Skeletal muscle satellite cell (primary cell): Measurements from ENCODE around the gene ZNF746. TPM values are rescaled to one million over a fixed set of nuclear protein-coding genes. Genes with fewer than 3 reads are reported as not detected.

ENCODE experiments used
- H3K27me3 ChIP-seq: 2 replicates; pipeline ENCODE4 v1.7.0; 2013; ENCODE audit warnings: low read length; ENCODE audit not compliant: control insufficient read depth, insufficient read depth
- H3K36me3 ChIP-seq: 2 replicates; pipeline ENCODE4 v1.7.0; 2013; ENCODE audit warnings: mild to moderate bottlenecking, control low read depth, low read length; ENCODE audit not compliant: insufficient read depth
- H3K4me1 ChIP-seq: 2 replicates; pipeline ENCODE4 v1.7.0; 2013; ENCODE audit warnings: low read length; ENCODE audit not compliant: control insufficient read depth, insufficient read depth
- H3K4me2 ChIP-seq: 2 replicates; pipeline ENCODE4 v1.7.0; 2013; ENCODE audit warnings: mild to moderate bottlenecking, low read length
- H3K4me3 ChIP-seq: 2 replicates; pipeline ENCODE4 v1.7.0; 2013; ENCODE audit warnings: low read length
- H3K9ac ChIP-seq: 2 replicates; pipeline ENCODE4 v1.7.0; 2013; ENCODE audit warnings: mild to moderate bottlenecking, low read depth, low read length, moderate library complexity
- H3K9me3 ChIP-seq: replicated peaks from 2 replicates; pipeline ENCODE4 v1.7.0; 2013; ENCODE audit warnings: mild to moderate bottlenecking, control low read depth, low read length
- total RNA-seq: library from RNA; depleted of rRNA; stranded (reverse); fragments of >200 nt; gene quantifications from 2 replicates; pipeline ENCODE4 v1.2.3, GENCODE V29; 2012; rRNA removed

ZNF746 gene
- 17.5 and 20.3 TPM in 2 replicates for total RNA-seq

DNA sequence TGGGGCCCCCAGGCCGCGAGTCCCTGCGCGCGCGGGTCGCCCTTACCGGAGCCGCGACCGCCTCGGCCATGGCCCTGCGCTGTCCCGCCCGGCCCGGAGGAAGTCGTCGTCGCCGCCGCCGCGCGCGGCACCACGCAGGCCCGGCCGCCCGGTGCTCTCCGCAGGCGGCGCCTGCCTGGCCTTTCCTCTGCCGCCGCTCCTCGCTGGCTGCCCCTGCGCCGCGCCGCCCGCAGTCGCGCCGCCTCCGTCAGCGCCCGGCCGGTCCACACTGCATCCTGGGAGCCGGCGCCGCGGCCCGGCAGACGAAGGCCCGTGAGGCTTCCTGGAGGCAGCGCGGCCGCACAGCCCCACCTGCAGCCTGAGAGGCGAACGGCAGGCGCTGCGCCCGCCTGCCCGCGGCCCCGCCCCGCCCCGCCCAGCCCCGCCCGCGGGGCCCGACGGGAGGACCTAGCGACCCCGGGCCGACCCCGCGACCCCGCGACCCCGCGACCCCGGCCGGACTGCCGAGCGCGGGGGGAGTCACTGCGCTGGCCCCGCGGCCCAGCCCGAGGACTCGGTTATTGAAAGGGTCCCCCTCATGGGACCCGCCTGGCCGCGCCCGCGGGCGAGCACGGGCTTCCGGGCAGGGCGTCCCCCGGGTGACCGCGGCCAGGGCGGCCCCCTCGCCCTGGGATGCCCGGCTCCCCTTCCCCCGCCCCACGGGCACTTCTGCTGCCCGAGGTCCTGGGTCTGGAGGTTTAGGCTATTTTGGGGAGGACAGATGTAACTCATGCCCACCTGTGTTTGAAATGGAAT is at the start of gene ZNF746:
TSS of gene ZNF746 (minus strand) at position 343 of the 795 bp plus-strand sequence. CDS start at position 70, 273 bp downstream.
- H3K36me3 ChIP-seq = peaks cover 14% of the 10 kb centered on the region
- peak within 1 kb of the TSS; percentile 99 for H3K4me3 ChIP-seq
- no peaks in the 10 kb centered on the region for H3K9me3 ChIP-seq
- peaks cover 19% of the 10 kb centered on the region for H3K4me1 ChIP-seq
- peaks cover 19% of the 10 kb centered on the region for H3K27me3 ChIP-seq
- peak within 1 kb of the TSS; percentile 97 for H3K9ac ChIP-seq
- peak within 1 kb of the TSS; percentile 99 for H3K4me2 ChIP-seq

DNA sequence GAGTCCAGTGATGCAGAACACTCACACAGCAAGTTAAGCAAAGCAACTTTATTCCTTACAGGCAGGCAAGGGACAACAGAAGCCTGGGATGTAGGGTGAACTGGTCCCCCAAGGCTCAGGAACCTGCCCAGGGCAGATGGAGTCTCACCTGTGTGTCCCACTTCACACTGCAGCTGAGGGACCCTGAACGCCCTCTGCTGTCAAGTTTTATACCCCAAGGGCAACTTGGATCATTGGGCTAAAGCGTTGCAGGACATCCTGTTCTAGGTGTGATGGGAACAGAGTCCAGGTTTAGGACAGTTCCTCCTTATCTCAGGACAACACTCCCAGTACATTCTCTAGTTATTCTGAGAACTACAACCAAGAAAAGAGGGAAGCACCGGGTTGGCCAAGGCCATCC is 49.5 kb upstream of the ZNF746 start:
- H3K27me3 ChIP-seq = no peaks in the 10 kb centered on the region
- H3K4me2 ChIP-seq = no peak overlapping the region
- peaks cover 57% of the 10 kb centered on the region for H3K36me3 ChIP-seq
- H3K4me3 ChIP-seq = no peak overlapping the region
- no peak overlapping the region for H3K9ac ChIP-seq
- H3K9me3 ChIP-seq = no peaks in the 10 kb centered on the region
- H3K4me1 ChIP-seq = no peaks in the 10 kb centered on the region

DNA sequence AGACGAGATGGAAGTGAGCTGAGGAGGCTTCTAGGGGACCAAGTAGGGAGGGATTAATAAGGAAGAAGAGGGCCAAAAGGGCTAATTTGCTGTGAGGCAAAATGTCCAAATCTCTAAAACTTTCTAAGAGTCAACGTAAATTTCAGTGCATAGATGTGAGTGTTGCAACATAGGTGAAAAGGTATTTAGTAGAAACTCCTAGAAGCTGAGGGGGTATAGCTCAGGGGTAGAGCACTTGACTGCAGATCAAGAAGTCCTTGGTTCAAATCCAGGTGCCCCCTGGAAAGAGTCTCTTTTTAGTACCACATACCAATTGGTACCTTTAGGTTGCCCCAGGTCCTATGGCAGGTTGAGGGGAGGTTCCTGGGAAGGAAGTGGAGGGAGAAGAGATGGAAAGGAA is 48.7 kb upstream of the ZNF746 start:
- no peak overlapping the region for H3K4me3 ChIP-seq
- no peaks in the 10 kb centered on the region for H3K27me3 ChIP-seq
- peaks cover 49% of the 10 kb centered on the region for H3K36me3 ChIP-seq
- no peaks in the 10 kb centered on the region for H3K4me1 ChIP-seq
- no peak overlapping the region for H3K9ac ChIP-seq
- H3K9me3 ChIP-seq = no peaks in the 10 kb centered on the region
- H3K4me2 ChIP-seq = no peak overlapping the region

DNA sequence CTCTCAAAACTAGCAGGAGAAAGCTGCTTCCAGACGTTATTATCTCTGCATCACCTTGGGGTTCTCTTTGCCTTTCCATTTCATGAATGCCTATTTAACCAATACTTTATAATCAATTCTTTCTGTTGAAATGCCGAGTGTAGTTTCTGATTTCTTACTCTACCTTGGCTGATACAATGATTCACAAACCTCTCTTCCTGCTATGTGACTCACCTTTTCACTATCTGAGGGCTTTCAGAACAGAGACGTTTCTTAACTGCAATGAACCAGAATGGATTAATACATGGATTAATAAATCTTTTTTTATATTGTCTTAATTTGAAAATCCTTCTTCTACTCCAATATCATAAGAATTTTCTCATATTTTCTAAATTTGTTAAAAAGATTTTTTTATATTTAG is 46.4 kb upstream of the ZNF746 start:
- Histone ChIP-seq H3K4me1 (no peaks in the 10 kb centered on the region), H3K9me3 (no peaks in the 10 kb centered on the region), H3K4me2 (no peak overlapping the region), H3K27me3 (no peaks in the 10 kb centered on the region), H3K9ac (no peak overlapping the region), H3K36me3 (peaks cover 29% of the 10 kb centered on the region), H3K4me3 (no peak overlapping the region)

DNA sequence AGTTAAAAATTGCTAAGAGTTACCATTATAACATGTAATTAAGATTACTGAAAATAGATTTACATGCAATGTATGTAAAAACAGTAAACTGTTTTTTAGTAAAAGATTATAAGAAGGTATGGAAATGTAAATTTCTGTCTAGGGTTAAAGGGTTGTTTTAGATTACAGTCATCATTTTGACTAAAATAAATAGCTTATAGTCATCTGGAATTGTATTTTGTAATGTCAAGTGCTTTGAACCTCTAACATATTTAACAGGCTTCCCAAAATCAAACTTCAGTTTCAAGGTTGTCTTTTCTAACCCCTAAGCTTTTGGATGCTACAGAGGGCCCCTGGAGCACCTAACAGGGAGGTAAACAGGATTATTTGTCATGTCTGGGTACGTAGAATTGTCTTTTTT is 35.0 kb upstream of the ZNF746 start:
- no peaks in the 10 kb centered on the region for H3K27me3 ChIP-seq
- no peaks in the 10 kb centered on the region for H3K4me1 ChIP-seq
- no peak overlapping the region for H3K9ac ChIP-seq
- H3K36me3 ChIP-seq = no peaks in the 10 kb centered on the region
- H3K4me2 ChIP-seq = no peak overlapping the region
- peaks cover 16% of the 10 kb centered on the region for H3K9me3 ChIP-seq
- H3K4me3 ChIP-seq = no peak overlapping the region

DNA sequence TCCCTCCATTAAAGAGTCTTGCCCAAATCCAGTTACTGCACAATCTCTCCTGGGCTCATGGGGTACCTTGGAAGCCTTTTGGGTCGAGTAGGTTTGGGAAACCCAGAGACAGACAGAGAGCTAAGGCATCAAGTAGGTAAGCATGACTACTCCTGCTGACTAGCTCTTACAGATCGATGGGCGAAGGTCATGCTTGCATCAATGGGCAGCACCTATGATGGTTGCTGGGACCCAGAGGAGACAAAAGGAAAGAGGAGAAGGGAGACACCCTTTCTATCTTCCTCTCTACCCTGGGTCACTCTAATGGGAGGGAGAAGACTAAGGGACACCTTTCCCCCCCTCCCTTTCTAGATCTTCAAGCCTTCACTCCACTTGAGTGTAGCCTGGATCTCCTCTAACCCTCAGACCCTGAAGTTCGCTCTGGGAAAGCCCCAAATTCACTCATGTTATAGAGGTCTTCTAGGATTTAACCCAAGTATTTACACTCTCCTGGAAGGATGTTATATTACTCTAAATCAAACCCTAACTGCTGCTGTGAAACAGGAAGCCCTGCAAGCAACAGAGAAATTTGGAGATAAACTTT is 31.6 kb upstream of the ZNF746 start:
- H3K27me3 ChIP-seq = no peaks in the 10 kb centered on the region
- no peak overlapping the region for H3K4me2 ChIP-seq
- H3K36me3 ChIP-seq = no peaks in the 10 kb centered on the region
- H3K9ac ChIP-seq = no peak overlapping the region
- no peaks in the 10 kb centered on the region for H3K4me1 ChIP-seq
- H3K9me3 ChIP-seq = peaks cover 16% of the 10 kb centered on the region
- H3K4me3 ChIP-seq = no peak overlapping the region

DNA sequence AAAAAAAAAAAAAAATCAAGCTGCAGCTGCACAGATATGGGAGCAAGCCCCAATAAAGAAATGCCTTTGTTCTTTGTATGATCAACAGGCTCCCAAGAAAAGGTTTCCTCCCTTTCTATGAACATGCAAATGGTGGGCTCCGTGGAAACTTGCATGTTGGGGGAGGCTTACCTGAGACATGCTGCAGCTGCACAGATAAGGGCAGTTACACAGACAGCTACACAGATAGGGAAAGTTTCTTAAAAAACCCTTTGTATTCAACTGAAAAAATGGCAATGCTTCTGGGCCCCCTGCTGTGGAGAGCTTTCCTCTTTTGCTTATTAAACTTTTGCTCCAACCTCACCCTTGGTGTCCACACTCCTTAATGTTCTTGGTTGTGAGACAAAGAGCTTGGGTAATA is 29.8 kb upstream of the ZNF746 start:
- no peaks in the 10 kb centered on the region for H3K27me3 ChIP-seq
- peaks cover 16% of the 10 kb centered on the region for H3K9me3 ChIP-seq
- no peak overlapping the region for H3K4me3 ChIP-seq
- H3K4me1 ChIP-seq = no peaks in the 10 kb centered on the region
- H3K36me3 ChIP-seq = no peaks in the 10 kb centered on the region
- H3K9ac ChIP-seq = no peak overlapping the region
- no peak overlapping the region for H3K4me2 ChIP-seq

DNA sequence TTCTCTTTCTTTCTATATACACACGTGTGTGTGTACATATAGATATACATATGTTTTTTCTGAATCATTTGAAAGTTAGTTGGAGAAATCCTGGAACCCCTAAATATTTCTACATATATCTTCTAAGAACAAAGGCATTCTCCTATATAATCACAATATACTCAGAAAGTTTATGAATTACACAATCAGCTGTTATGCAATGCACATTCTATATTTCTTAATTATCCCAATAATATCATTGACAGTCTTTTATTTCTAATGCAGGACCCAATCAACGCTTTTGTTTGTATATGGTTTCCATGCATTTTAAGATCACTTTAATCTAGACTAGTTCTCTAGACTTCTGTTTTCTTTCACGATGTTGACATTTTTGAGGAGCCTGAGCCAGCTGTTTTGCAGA is 27.7 kb upstream of the ZNF746 start:
- no peak overlapping the region for H3K4me3 ChIP-seq
- no peaks in the 10 kb centered on the region for H3K36me3 ChIP-seq
- H3K27me3 ChIP-seq = no peaks in the 10 kb centered on the region
- H3K4me1 ChIP-seq = no peaks in the 10 kb centered on the region
- no peak overlapping the region for H3K4me2 ChIP-seq
- H3K9ac ChIP-seq = no peak overlapping the region
- peaks cover 16% of the 10 kb centered on the region for H3K9me3 ChIP-seq

DNA sequence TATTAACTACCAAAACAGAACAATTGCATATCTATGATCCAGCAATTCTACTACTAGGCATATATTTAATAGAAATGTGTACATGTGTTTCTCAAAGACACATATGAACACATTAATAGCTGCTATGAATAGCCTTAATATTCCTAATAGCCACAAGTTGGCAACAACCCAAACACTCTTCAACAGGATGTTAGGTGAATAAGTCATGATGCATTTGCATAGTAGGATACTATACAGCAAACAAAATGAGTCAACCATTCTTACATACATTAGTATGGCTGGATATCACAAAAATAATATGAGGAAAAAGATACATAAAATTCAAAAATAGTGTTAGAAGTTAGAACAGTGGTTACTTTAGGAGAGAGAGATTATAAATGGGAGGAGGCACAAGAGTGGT is 26.8 kb upstream of the ZNF746 start:
- Histone ChIP-seq H3K9ac (no peak overlapping the region), H3K36me3 (no peaks in the 10 kb centered on the region), H3K4me1 (no peaks in the 10 kb centered on the region), H3K4me2 (no peak overlapping the region), H3K9me3 (peaks cover 9% of the 10 kb centered on the region), H3K27me3 (no peaks in the 10 kb centered on the region), H3K4me3 (no peak overlapping the region)

DNA sequence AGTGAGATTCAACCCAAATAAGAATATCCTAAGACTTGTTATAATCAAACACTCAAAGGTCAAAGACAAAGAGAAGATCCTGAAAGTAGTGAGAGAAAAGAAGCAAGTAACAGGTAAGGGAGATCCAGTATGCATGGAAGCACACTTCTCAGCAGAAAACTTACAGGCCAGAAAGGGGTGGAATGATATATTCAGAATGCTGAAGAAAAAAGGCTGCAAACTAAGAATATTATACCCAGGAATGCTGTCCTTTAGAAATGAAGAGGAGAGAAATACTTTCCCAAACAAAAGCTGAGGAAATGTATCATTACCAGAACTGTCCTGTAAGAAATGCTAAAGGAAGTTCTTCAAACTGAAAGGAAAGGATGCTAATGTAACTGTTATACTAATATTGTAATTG is 12.6 kb upstream of the ZNF746 start:
- no peaks in the 10 kb centered on the region for H3K36me3 ChIP-seq

DNA sequence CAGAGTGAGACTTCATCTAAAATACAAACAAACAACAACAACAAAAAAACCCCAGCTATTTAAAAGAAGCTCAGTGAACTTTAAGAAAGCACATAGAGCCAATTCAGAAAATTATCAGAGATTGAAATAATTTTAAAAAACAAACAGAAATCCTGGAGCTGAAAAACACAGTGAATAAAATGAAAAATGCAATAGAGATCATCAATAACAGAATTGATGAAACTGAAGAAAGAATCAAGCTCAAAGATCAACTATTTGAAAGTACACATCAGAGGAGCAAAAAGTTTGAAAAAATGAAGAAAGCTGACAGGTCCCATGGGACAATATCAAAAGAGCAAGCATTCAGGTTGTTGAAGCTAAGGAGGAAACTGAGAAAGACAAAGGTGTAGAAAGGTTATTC is 12.2 kb upstream of the ZNF746 start:
- H3K4me1 ChIP-seq = no peaks in the 10 kb centered on the region
- no peaks in the 10 kb centered on the region for H3K27me3 ChIP-seq
- no peak overlapping the region for H3K4me3 ChIP-seq
- no peaks in the 10 kb centered on the region for H3K9me3 ChIP-seq
- no peaks in the 10 kb centered on the region for H3K36me3 ChIP-seq
- H3K9ac ChIP-seq = no peak overlapping the region
- no peak overlapping the region for H3K4me2 ChIP-seq

More for the DNA sequence above, 12.6 kb upstream of the ZNF746 start:
- no peaks in the 10 kb centered on the region for H3K9me3 ChIP-seq
- no peaks in the 10 kb centered on the region for H3K4me1 ChIP-seq
- H3K27me3 ChIP-seq = no peaks in the 10 kb centered on the region
- no peak overlapping the region for H3K4me3 ChIP-seq
- H3K4me2 ChIP-seq = no peak overlapping the region
- no peak overlapping the region for H3K9ac ChIP-seq

DNA sequence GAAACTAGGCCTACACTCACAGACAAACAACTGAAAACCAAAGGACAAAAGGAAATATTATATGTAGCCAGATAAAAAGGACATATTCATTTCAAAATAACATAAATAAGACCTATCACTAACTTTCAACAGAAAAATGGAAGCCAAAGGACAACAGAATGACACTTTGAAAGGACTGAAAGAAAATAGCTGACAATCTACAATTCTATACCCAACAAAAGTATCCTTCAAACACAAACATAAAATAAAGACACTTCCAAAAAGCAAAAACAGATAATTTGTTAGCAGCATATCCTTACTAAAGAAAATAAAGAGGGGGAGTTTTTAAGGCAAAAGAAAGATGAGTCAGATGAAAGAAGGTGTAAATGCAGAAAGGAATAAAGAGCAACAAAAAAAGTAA is 7.9 kb upstream of the ZNF746 start:
- no peaks in the 10 kb centered on the region for H3K4me1 ChIP-seq

More for the DNA sequence above, 7.9 kb upstream of the ZNF746 start:
- Histone ChIP-seq H3K4me2 (no peak overlapping the region), H3K9ac (no peak overlapping the region), H3K36me3 (no peaks in the 10 kb centered on the region), H3K27me3 (peaks cover 12% of the 10 kb centered on the region), H3K9me3 (no peaks in the 10 kb centered on the region), H3K4me3 (no peak overlapping the region)
